ES-I3 (cell line): ENCODE results near the gene STXBP6.

Experiments used
- H3K36me3 ChIP-seq: 2 replicates; pipeline ENCODE4 v1.6.1; 2013; ENCODE audit warnings: mild to moderate bottlenecking, low read length, control low read depth, moderate library complexity; ENCODE audit not compliant: insufficient read depth
- H3K4me1 ChIP-seq: 2 replicates; pipeline ENCODE4 v1.6.1; 2013; ENCODE audit warnings: mild to moderate bottlenecking, control low read depth, low read length; ENCODE audit not compliant: insufficient read depth
- H3K9ac ChIP-seq: 2 replicates; pipeline ENCODE4 v1.6.1; 2013; ENCODE audit warnings: low read depth, mild to moderate bottlenecking, low read length, moderate library complexity
- H3K9me3 ChIP-seq: 2 replicates; pipeline ENCODE4 v1.6.1; 2013; ENCODE audit warnings: mild to moderate bottlenecking, low read length, moderate library complexity; ENCODE audit not compliant: control insufficient read depth, insufficient read depth

The STXBP6 gene

GRCh38 chr14:24826390-24826789 lies 223.6 kb downstream of the STXBP6 start:
- H3K9me3 ChIP-seq, result no peaks in the 10 kb centered on the region; the same call in 1 of the 2 replicates
- no peaks in the 10 kb centered on the region for H3K4me1 ChIP-seq
- H3K36me3 ChIP-seq, result 0 out of 2 replicates have a peak, but pooled peaks cover 4% of the 10 kb centered on the region
- no peak overlapping the region for H3K9ac ChIP-seq

- Histone ChIP-seq H3K36me3 (no peaks in the 10 kb centered on the region), H3K9ac (no peak overlapping the region), H3K9me3 (no peaks in the 10 kb centered on the region), H3K4me1 (no peaks in the 10 kb centered on the region)
These were observed 229.3 kb downstream of the STXBP6 start for GRCh38 chr14:24820616-24821015.

- Histone ChIP-seq H3K9ac (no peak overlapping the region), H3K4me1 (no peaks in the 10 kb centered on the region), H3K36me3 (no peaks in the 10 kb centered on the region), H3K9me3 (no peaks in the 10 kb centered on the region)
These were observed 231.1 kb downstream of the STXBP6 start for GRCh38 chr14:24818823-24819341.

- no peaks in the 10 kb centered on the region for H3K4me1 ChIP-seq
- H3K9ac ChIP-seq, result no peak overlapping the region
- no peaks in the 10 kb centered on the region for H3K36me3 ChIP-seq
- H3K9me3 ChIP-seq, result no peaks in the 10 kb centered on the region
These were observed 231.7 kb downstream of the STXBP6 start for GRCh38 chr14:24818058-24818822.

- H3K9ac ChIP-seq, result no peak overlapping the region
- H3K9me3 ChIP-seq, result no peaks in the 10 kb centered on the region
- no peaks in the 10 kb centered on the region for H3K36me3 ChIP-seq
- H3K4me1 ChIP-seq, result no peaks in the 10 kb centered on the region
These were observed 232.5 kb downstream of the STXBP6 start for GRCh38 chr14:24817212-24818057.

- Histone ChIP-seq H3K9me3 (no peaks in the 10 kb centered on the region), H3K36me3 (no peaks in the 10 kb centered on the region), H3K4me1 (peaks cover under 1% of the 10 kb centered on the region; the same call in 1 of the 2 replicates), H3K9ac (no peak overlapping the region)
These were observed 233.1 kb downstream of the STXBP6 start for GRCh38 chr14:24816929-24817211.

- no peak overlapping the region for H3K9ac ChIP-seq
- peaks cover 2% of the 10 kb centered on the region; the same call in 1 of the 2 replicates for H3K4me1 ChIP-seq
- no peaks in the 10 kb centered on the region for H3K36me3 ChIP-seq
- no peaks in the 10 kb centered on the region for H3K9me3 ChIP-seq
These were observed 233.7 kb downstream of the STXBP6 start for GRCh38 chr14:24816011-24816928.

- H3K4me1 ChIP-seq, result peaks cover 2% of the 10 kb centered on the region; the same call in 1 of the 2 replicates
- no peaks in the 10 kb centered on the region for H3K36me3 ChIP-seq
- H3K9me3 ChIP-seq, result no peaks in the 10 kb centered on the region
- H3K9ac ChIP-seq, result no peak overlapping the region
These were observed 234.4 kb downstream of the STXBP6 start for GRCh38 chr14:24815543-24815942.

- Histone ChIP-seq H3K4me1 (peaks cover 2% of the 10 kb centered on the region; the same call in 1 of the 2 replicates), H3K36me3 (no peaks in the 10 kb centered on the region), H3K9ac (no peak overlapping the region), H3K9me3 (no peaks in the 10 kb centered on the region)
These were observed 235.0 kb downstream of the STXBP6 start for GRCh38 chr14:24814944-24815343.

GRCh38 chr14:24814346-24814745 lies 235.6 kb downstream of the STXBP6 start:
- no peaks in the 10 kb centered on the region for H3K9me3 ChIP-seq
- H3K9ac ChIP-seq, result no peak overlapping the region
- H3K4me1 ChIP-seq, result peaks cover 2% of the 10 kb centered on the region; the same call in 1 of the 2 replicates
- H3K36me3 ChIP-seq, result no peaks in the 10 kb centered on the region

GRCh38 chr14:24813819-24814259 lies 236.1 kb downstream of the STXBP6 start:
- H3K9ac ChIP-seq, result no peak overlapping the region
- H3K36me3 ChIP-seq, result no peaks in the 10 kb centered on the region
- peaks cover 2% of the 10 kb centered on the region; the same call in 1 of the 2 replicates for H3K4me1 ChIP-seq
- no peaks in the 10 kb centered on the region for H3K9me3 ChIP-seq

- Histone ChIP-seq H3K9me3 (no peaks in the 10 kb centered on the region), H3K9ac (no peak overlapping the region), H3K4me1 (peaks cover 2% of the 10 kb centered on the region; the same call in 1 of the 2 replicates), H3K36me3 (no peaks in the 10 kb centered on the region)
These were observed 236.7 kb downstream of the STXBP6 start for GRCh38 chr14:24813089-24813815.

GRCh38 chr14:24809135-24809534 lies 240.8 kb downstream of the STXBP6 start:
- no peaks in the 10 kb centered on the region for H3K36me3 ChIP-seq
- H3K9ac ChIP-seq, result no peak overlapping the region
- H3K9me3 ChIP-seq, result no peaks in the 10 kb centered on the region
- peaks cover 2% of the 10 kb centered on the region; the same call in 1 of the 2 replicates for H3K4me1 ChIP-seq
